A673 (cell line): ENCODE measurements around the gene PLD1. TPM values are rescaled to one million over a fixed set of nuclear protein-coding genes. Genes with fewer than 3 reads are reported as not detected.

Experiments used
- BruUV-seq: library from RNA; stranded (reverse); fragments of 400-500 nt; replicated peaks from 2 replicates; lab custom pipeline; 2021; lab: Mats Ljungman, UMichigan
- CTCF ChIA-PET: fragments of 300-600 bp; sonication (Branson Sonifier 250); formaldehyde crosslinking; loops from one replicate; lab custom pipeline; 2022; ENCODE audit warnings: antibody characterized with exemption; lab: Charles Lee
- POLR2A ChIA-PET: fragments of 300-600 bp; sonication (Branson Sonifier 250); formaldehyde crosslinking; loops from one replicate; lab custom pipeline; 2022; ENCODE audit warnings: antibody characterized with exemption; ENCODE audit not compliant: low non-redundant PET; lab: Charles Lee
- DNase-seq: peaks from one replicate; pipeline ENCODE4 v3.0.0-alpha.2; 2015; ENCODE audit warnings: low spot score
- H3K27ac ChIP-seq: fragments of 200-600 bp; sonication (generic); 2 replicates; pipeline ENCODE4 v1.5.1; 2016; ENCODE audit warnings: mixed run types, low read depth, mild to moderate bottlenecking, mixed read lengths, antibody characterized with exemption, low read length; ENCODE audit not compliant: poor library complexity, severe bottlenecking
- H3K27me3 ChIP-seq: fragments of 200-600 bp; sonication (generic); replicated peaks from 2 replicates; pipeline ENCODE4 v1.6.1; 2017; ENCODE audit warnings: mixed run types, low read depth, mild to moderate bottlenecking, mixed read lengths, antibody characterized with exemption, low read length; ENCODE audit not compliant: insufficient read depth, poor library complexity
- H3K36me3 ChIP-seq: fragments of 200-600 bp; sonication (generic); 2 replicates; pipeline ENCODE4 v1.6.1; 2016; ENCODE audit warnings: mixed run types, mild to moderate bottlenecking, mixed read lengths, antibody characterized with exemption, low read length; ENCODE audit not compliant: insufficient read depth, poor library complexity, severe bottlenecking
- H3K4me1 ChIP-seq: fragments of 200-600 bp; sonication (generic); 2 replicates; pipeline ENCODE4 v1.6.1; 2017; ENCODE audit warnings: mixed run types, mild to moderate bottlenecking, mixed read lengths, antibody characterized with exemption, low read length; ENCODE audit not compliant: insufficient read depth, poor library complexity, severe bottlenecking
- H3K4me3 ChIP-seq: fragments of 200-600 bp; sonication (generic); 2 replicates; pipeline ENCODE4 v1.5.1; 2016; ENCODE audit warnings: low read depth, mixed run types, mild to moderate bottlenecking, mixed read lengths, low read length; ENCODE audit not compliant: poor library complexity, severe bottlenecking
- H3K9me3 ChIP-seq: fragments of 200-600 bp; sonication (generic); 2 replicates; pipeline ENCODE4 v1.6.1; 2016; ENCODE audit warnings: mixed run types, low read depth, mild to moderate bottlenecking, mixed read lengths, antibody characterized with exemption, low read length; ENCODE audit not compliant: poor library complexity, severe bottlenecking
- CTCF ChIP-seq: fragments of 300-800, 200-600 bp; sonication (generic); conservative IDR thresholded peaks from 2 replicates; pipeline ENCODE4 v1.5.1; 2017; ENCODE audit warnings: low read depth, mild to moderate bottlenecking, antibody characterized with exemption, low read length, moderate library complexity, mixed read lengths
- EZH2 ChIP-seq: fragments of 200-600 bp; sonication (generic); IDR thresholded peaks from 2 replicates; pipeline ENCODE4 v1.6.1; 2017; ENCODE audit warnings: borderline replicate concordance, low read depth, mild to moderate bottlenecking, mixed read lengths, antibody characterized with exemption, low read length; ENCODE audit not compliant: poor library complexity, severe bottlenecking
- intact Hi-C: fragments of 100-400 bp; cut with micrococcal nuclease; formaldehyde crosslinking; loops from one replicate; pipeline ENCODE4 v1.10.0; 2022; ENCODE audit not compliant: unreplicated experiment
- total RNA-seq: library from RNA; stranded (reverse); gene quantifications from 2 replicates; pipeline ENCODE4 v1.2.3, GENCODE V29; 2021

Gene PLD1
- total RNA-seq, 1 experiment from 2014 or later, result 3.2 TPM

- POLR2A ChIA-PET, result no interaction called here
- no TSS peak for BruUV-seq
- TF ChIP-seq CTCF (no peak), EZH2 (no peak)
- Histone ChIP-seq H3K27ac (no peak overlapping the region), H3K4me1 (no peaks in the 10 kb centered on the region), H3K27me3 (no peaks in the 10 kb centered on the region), H3K36me3 (no peaks in the 10 kb centered on the region), H3K9me3 (no peaks in the 10 kb centered on the region), H3K4me3 (no peak overlapping the region)
- DNase-seq, result no peak
- CTCF ChIA-PET, result no interaction called here
- intact Hi-C loops, result no loop called here
Measured at GRCh38 chr3:171760477-171760876, 49.8 kb downstream of the PLD1 start.

GRCh38 chr3:171758109-171758508 lies 52.2 kb downstream of the PLD1 start:
- no peaks in the 10 kb centered on the region for H3K9me3 ChIP-seq
- CTCF ChIA-PET, result no interaction called here
- H3K27ac ChIP-seq, result no peak overlapping the region
- intact Hi-C loops, result no loop called here
- TF ChIP-seq CTCF (no peak), EZH2 (no peak)
- no peaks in the 10 kb centered on the region for H3K4me1 ChIP-seq
- no peaks in the 10 kb centered on the region for H3K27me3 ChIP-seq
- POLR2A ChIA-PET, result no interaction called here
- no peaks in the 10 kb centered on the region for H3K36me3 ChIP-seq
- no TSS peak for BruUV-seq
- DNase-seq, result no peak
- H3K4me3 ChIP-seq, result no peak overlapping the region

GRCh38 chr3:171757361-171758034 lies 52.8 kb downstream of the PLD1 start:
- TF ChIP-seq CTCF (no peak), EZH2 (no peak)
- CTCF ChIA-PET, result no interaction called here
- intact Hi-C loops, result no loop called here
- no peaks in the 10 kb centered on the region for H3K36me3 ChIP-seq
- DNase-seq, result no peak
- POLR2A ChIA-PET, result no interaction called here
- H3K4me3 ChIP-seq, result no peak overlapping the region
- H3K9me3 ChIP-seq, result no peaks in the 10 kb centered on the region
- no peaks in the 10 kb centered on the region for H3K27me3 ChIP-seq
- H3K27ac ChIP-seq, result no peak overlapping the region
- H3K4me1 ChIP-seq, result no peaks in the 10 kb centered on the region
- BruUV-seq, result no TSS peak
